Uterus (tissue), 4 donors: ENCODE data around the gene EIF5A. TPM values are rescaled to one million over a fixed set of nuclear protein-coding genes. Genes with fewer than 3 reads are reported as not detected.

Source experiments
- DNase-seq, 2 donors: peaks; one replicate each; pipeline ENCODE4 v3.0.0-alpha.2; 2019 to 2020
- H3K27ac ChIP-seq, 2 donors: fragments of 200-600 bp; sonication (generic); 1 replicate in 1 of 2; 2 replicates in 1 of 2; pipeline ENCODE4 v1.5.1; 2016 to 2018
- H3K27me3 ChIP-seq, 2 donors: fragments of 200-600 bp; sonication (generic); one replicate each; pipeline ENCODE4 v1.5.1; 2018 to 2019; ENCODE audit warnings: control low read depth in 1 of 2
- H3K36me3 ChIP-seq, 2 donors: fragments of 200-600 bp; sonication (generic); one replicate each; pipeline ENCODE4 v1.5.1; 2019; ENCODE audit warnings: control low read depth in 1 of 2
- H3K4me1 ChIP-seq, 2 donors: fragments of 200-600 bp; sonication (generic); one replicate each; pipeline ENCODE4 v1.5.1; 2018 to 2019; ENCODE audit warnings: control low read depth in 1 of 2
- H3K4me3 ChIP-seq, 2 donors: fragments of 200-600 bp; sonication (generic); 1 replicate in 1 of 2; 2 replicates in 1 of 2; pipeline ENCODE4 v1.5.1; 2018 to 2019; ENCODE audit warnings: mild to moderate bottlenecking in 1 of 2
- H3K9me3 ChIP-seq, 2 donors: fragments of 200-600 bp; sonication (generic); one replicate each; pipeline ENCODE4 v1.5.1; 2019; ENCODE audit warnings: control low read depth in 1 of 2
- CTCF ChIP-seq, 4 experiments: fragments of 200-600 bp in 2 of 4; fragments of 450-650 bp in 2 of 4; sonication (generic) in 2 of 4; IDR thresholded peaks; one replicate each; pipeline ENCODE4 v1.5.1; 2016 to 2019; ENCODE audit warnings: antibody characterized with exemption in 4 of 4, mild to moderate bottlenecking in 2 of 4, moderate library complexity in 1 of 4
- POLR2A ChIP-seq, 2 donors: fragments of 450-650 bp; IDR thresholded peaks; one replicate each; pipeline ENCODE4 v1.6.1; 2016; ENCODE audit warnings: antibody characterized with exemption in 2 of 2, mild to moderate bottlenecking in 1 of 2, moderate library complexity in 1 of 2
- intact Hi-C: fragments of 100-400 bp; cut with DNase I; formaldehyde crosslinking; loops from one replicate; pipeline ENCODE4 v1.15.1; 2023; ENCODE audit warnings: low total_unique reads
- total RNA-seq, 4 donors: library from RNA; depleted of rRNA in 3 of 4; stranded (reverse); fragments of >200 nt in 3 of 4; gene quantifications; one replicate each; pipeline versions ENCODE4 v1.1.0 to v1.2.4, GENCODE V29; 2014 to 2023
- donor health status: DM: yes; HTN: yes; CAD: no.

Gene EIF5A
- total RNA-seq, 4 donors from 2014 or later: 75.3 to 219 (median 198) TPM

GRCh38 chr17:7354262-7354843 is 46.9 kb downstream of the EIF5A start:
- H3K27ac ChIP-seq: peak overlapping the region in 1 of 2 donors; percentile 34
- no peaks in the 10 kb centered on the region for H3K9me3 ChIP-seq
- H3K27me3 ChIP-seq: no peaks in the 10 kb centered on the region
- peaks cover 0 to 8% of the 10 kb centered on the region in 2 donors for H3K4me1 ChIP-seq
- TF ChIP-seq POLR2A (IDR thresholded peaks at IDR 0.05): no peak
- TF ChIP-seq CTCF (IDR thresholded peaks at IDR 0.05): no peak
- H3K4me3 ChIP-seq: no peak overlapping the region
- H3K36me3 ChIP-seq: no peaks in the 10 kb centered on the region
- no peak for DNase-seq
- intact Hi-C loops: loop anchor here (10.0 kb wide), 1 partner anchor 230 kb away; the partner anchor contains the start of gene MPDU1

GRCh38 chr17:7355053-7355452 is 47.6 kb downstream of the EIF5A start, which contains the start of gene TMEM95:
TSS of gene TMEM95 (plus strand) at chr17:7355156. CDS start at chr17:7355205, 49 bp downstream.
- Histone ChIP-seq H3K36me3 (no peaks in the 10 kb centered on the region), H3K27me3 (no peaks in the 10 kb centered on the region), H3K4me3 (no peak within 1 kb of the TSS), H3K9me3 (no peaks in the 10 kb centered on the region), H3K27ac (peak within 1 kb of the TSS; percentile 57 to 97), H3K4me1 (peaks cover 0 to 8% of the 10 kb centered on the region in 2 donors)
- intact Hi-C loops: loop anchor here (10.0 kb wide), 1 partner anchor 230 kb away; the partner anchor contains the start of gene MPDU1
- no peak for DNase-seq
- TF ChIP-seq CTCF (IDR thresholded peaks at IDR 0.05): no peak
- TF ChIP-seq POLR2A (IDR thresholded peaks at IDR 0.05): no peak

DNA sequence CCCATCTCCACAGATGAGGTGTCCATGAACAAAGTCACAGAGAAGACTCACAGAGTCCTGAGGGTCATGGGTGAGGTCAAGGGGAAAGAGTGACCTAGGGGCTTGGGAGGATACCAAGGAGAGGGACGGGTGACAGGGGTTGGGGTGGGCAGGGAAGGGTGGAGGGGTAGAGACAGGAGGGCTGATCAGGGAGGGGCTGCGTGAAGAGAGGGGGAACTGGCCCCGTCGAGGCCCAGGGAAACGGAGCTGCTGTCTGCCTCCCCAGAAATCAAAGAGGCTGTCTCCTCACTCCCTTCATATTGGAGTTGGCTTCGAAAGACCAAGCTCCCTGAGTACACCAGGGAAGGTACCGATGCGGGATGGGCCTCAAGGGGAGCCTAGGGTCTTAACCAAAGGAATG is 48.1 kb downstream of the EIF5A start:
- no peak for TF ChIP-seq CTCF (IDR thresholded peaks at IDR 0.05)
- no peak overlapping the region for H3K4me3 ChIP-seq
- H3K4me1 ChIP-seq: peaks cover 0 to 8% of the 10 kb centered on the region in 2 donors
- no peaks in the 10 kb centered on the region for H3K27me3 ChIP-seq
- no peaks in the 10 kb centered on the region for H3K36me3 ChIP-seq
- no peaks in the 10 kb centered on the region for H3K9me3 ChIP-seq
- H3K27ac ChIP-seq: peak overlapping the region; percentile 34 to 57
- intact Hi-C loops: loop anchor here (10.0 kb wide), 1 partner anchor 229 kb away; the partner anchor contains the start of gene MPDU1
- no peak for DNase-seq

DNA sequence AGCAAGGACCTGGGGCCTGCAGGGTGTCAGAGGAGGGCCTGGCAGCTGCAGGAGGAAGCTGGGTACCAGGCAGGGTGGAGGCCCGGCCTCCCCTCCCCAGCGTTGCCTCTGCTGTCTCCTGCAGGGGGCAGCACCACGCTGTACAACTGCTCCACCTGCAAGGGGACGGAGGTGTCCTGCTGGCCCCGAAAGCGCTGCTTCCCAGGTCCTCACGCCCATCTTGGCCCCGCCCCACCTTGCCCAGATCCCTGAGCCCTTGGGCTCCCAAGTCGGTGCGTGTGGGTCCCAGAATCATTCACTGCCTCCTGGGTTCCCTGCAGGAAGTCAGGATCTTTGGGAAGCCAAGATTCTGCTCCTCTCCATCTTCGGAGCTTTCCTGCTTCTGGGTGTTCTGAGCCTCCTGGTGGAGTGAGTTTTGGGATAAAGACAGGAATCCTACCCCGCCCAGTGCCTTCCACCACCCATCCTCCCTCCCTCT is 48.7 kb downstream of the EIF5A start:
- H3K36me3 ChIP-seq: no peaks in the 10 kb centered on the region
- TF ChIP-seq CTCF (IDR thresholded peaks at IDR 0.05): peak; percentile 72 to 90 (median 85)
- no peak for TF ChIP-seq POLR2A (IDR thresholded peaks at IDR 0.05)
- H3K27me3 ChIP-seq: no peaks in the 10 kb centered on the region
- peak; percentile 77 for DNase-seq
- no peaks in the 10 kb centered on the region for H3K9me3 ChIP-seq
- no peak overlapping the region for H3K4me3 ChIP-seq
- intact Hi-C loops: loop anchor here (10.0 kb wide), 1 partner anchor 229 kb away; the partner anchor contains the start of gene MPDU1
- H3K27ac ChIP-seq: peak overlapping the region; percentile 34 to 57
- H3K4me1 ChIP-seq: peaks cover 0 to 8% of the 10 kb centered on the region in 2 donors

DNA sequence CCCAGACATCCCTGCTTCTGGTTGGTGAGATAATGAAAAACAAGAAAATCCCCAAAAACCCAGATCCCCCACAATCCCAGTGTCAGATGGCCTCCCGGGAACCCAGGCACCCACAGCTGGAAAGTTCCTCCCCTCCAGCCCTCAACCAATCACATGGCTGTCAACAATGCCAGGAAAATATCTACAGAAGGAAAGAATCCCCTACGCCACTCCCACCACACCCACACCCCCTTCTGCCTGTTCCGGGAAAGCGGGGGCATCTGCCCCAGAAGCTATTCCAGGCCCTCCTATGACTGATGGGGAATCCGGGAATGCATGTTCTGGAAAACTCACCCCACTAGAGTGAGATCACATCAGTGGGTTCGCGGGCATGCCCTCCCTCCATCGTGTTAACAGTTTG is 49.3 kb downstream of the EIF5A start:
- no peak overlapping the region for H3K4me3 ChIP-seq
- H3K36me3 ChIP-seq: no peaks in the 10 kb centered on the region
- H3K9me3 ChIP-seq: no peaks in the 10 kb centered on the region
- intact Hi-C loops: loop anchor here (10.0 kb wide), 1 partner anchor 228 kb away; the partner anchor contains the start of gene MPDU1
- no peaks in the 10 kb centered on the region for H3K27me3 ChIP-seq
- H3K27ac ChIP-seq: peak overlapping the region; percentile 34 to 57
- TF ChIP-seq CTCF (IDR thresholded peaks at IDR 0.05): no peak
- DNase-seq: peak in 1 of 2 donors; percentile 60
- peaks cover 0 to 8% of the 10 kb centered on the region in 2 donors for H3K4me1 ChIP-seq
